ENCODE results near the gene AGPS.
A peak's percentile ranks its signal among the peaks of the same experiment; 100 is the strongest.

AGPS gene

GRCh38 chr2:177551989-177552421 lies 159.4 kb downstream of the AGPS start:
- DNase-seq (ENCODE audit: low spot score), result no peak

DNA sequence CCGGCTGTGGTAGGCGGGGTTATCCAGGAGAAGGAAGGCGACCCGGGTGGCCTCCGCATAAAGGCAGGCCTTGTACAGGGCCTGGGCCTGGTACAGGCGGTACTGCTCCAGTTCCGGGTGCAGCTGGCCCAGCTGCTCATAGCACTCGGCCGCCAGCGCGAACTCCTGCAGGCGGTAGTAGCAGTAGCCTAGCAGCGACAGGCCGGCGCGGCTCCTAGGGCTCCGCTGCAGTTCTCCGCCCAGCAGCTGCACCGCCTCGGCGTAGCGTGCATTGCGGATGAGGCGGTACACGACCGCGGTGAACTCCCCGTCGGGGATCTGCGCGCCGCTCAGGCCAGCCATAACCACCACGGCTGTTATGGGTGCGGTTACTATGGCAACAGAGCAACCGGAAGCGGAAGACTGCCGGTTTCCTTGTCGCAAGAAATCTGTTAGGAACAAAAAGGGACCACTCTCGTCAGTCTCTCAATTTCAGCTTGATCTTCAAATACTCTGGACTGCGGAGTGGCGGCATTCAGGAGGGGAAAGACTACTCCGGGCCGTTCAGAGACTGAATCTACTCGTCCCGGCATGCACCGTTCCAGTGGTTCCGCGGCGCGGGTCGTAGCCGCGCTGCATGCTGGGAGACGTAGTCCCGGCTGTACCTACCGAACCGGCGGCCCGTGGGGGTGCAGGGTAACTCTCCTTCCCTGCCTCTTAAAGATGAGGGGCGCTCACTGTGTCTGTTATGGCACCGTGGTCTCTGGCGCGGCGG lies 160.0 kb downstream of the AGPS start:
- DNase-seq (ENCODE audit: low spot score), result peak; percentile 92

GRCh38 chr2:177553176-177553884 lies 160.8 kb downstream of the AGPS start:
- DNase-seq (ENCODE audit: low spot score), result no peak

DNA sequence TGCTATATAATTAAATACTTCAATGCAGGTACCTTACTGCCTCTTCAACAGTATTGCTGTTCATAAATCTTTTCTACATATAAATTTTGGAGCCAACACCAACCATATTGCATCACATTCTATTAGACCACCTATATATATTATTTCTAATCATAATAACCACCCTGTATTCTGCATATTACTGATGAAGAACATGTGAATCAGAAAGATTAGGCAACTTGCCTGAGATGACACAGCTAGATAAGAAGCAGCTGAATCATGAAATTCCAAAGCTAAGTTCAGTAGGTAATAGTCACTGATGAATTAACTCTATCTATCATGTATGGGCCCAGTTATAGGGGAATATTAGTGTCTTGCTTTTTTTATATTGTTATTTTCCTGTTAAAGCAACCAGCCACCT lies 161.8 kb downstream of the AGPS start:
- no peak for DNase-seq (ENCODE audit: low spot score)

DNA sequence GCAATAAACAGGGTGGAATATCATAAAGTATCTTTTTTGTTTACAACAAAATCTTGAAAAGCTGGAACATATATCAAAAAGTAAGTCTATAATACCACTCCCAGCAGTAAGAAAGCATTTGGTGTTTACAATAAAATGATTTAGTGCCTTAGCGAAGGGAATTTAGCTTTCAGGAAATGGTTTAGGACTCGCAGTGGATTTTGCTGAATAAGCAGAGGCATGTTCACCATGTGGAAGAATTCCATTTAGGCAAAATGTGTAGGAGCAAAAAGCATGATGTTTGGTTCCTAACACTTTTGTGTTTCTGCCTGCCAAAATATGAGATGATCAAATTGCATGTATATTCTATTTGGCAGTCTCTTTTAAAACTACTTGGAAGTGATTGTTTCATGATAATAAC lies 163.6 kb downstream of the AGPS start:
- DNase-seq (ENCODE audit: low spot score), result no peak

GRCh38 chr2:177557794-177558193 lies 165.2 kb downstream of the AGPS start:
- no peak for DNase-seq (ENCODE audit: low spot score)

DNA sequence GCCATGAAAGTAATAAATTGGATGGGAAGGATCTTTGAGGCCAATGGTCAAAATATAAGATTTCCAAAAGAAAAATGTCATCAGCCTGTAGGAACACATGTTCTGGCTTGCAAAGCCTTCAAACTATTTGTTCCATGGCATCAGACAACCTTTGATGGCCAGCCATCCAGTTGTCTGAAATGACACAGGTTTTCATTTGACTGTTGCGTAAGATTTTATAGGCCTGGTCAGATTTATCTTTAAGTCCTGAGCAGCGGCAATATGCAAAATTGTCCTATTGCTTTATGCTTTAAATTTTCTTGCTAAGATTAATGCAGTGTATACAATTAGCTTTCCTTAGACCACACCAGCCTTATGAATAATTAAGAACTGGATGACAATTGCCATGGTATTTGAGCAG lies 167.1 kb downstream of the AGPS start:
- no peak for DNase-seq (ENCODE audit: low spot score)

- DNase-seq (ENCODE audit: low spot score), result no peak
These were observed 175.8 kb downstream of the AGPS start for GRCh38 chr2:177568390-177568789.

DNA sequence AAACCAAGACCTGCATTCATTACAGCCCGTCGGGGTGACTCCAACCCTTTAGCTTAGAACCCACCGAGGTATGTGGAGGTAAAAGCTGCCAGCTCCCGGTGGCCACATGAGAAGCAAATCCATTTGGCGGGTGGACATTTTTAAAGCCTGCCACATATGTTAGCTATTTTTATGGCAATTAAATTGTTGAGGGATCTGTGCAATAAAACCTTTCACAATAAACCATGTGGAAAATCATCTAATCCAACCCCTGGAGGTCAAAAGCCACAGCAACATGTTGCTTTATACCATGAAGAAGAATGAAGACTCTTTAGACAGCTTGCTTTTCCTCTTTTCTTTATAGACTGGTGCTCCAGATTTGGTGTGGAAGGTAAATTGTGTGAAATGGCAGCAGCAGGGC lies 176.3 kb downstream of the AGPS start:
- no peak for DNase-seq (ENCODE audit: low spot score)

- no peak for DNase-seq (ENCODE audit: low spot score)
These were observed 179.7 kb downstream of the AGPS start for GRCh38 chr2:177572236-177572671.

- no peak for DNase-seq (ENCODE audit: low spot score)
These were observed 180.5 kb downstream of the AGPS start for GRCh38 chr2:177573120-177573519.

GRCh38 chr2:177574356-177574755 lies 181.8 kb downstream of the AGPS start:
- DNase-seq (ENCODE audit: low spot score), result no peak

DNA sequence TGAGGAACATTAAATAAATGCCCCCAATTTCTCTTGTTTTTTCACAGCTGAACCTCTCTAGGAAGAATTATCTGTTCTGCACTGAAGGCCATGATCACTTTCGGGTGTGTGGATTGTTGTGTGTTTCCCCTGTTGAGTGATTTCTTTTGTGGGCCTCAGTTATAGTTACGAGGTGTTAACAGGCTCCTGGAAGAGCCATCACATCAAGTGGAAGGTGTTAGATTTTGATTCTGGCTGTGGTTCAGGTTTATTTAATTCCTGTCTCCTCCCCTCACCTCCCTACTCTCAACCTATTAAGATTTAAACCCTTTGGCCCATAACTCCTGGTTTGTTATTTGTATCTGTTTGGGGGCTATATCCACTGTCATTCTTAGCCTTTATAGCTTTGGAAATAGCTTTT lies 182.8 kb downstream of the AGPS start:
- DNase-seq (ENCODE audit: low spot score), result no peak

DNA sequence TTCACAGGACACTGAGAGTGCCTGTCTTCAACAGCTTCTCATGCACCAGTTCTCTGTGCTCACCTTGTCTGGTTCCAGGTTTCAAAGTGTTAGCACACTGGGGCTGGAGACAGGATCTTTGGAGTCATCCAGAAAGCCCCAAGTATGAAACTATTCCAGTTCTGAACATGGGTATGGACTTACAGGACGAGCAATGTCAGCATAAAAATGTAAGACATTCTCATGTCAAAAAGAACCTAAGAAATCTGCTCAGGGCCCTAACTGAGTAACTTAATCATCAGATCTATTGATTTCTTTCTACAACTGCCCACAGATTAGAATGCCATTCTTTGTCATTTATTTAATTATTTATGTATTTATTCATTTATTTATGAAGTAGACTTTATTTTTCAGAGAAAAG lies 184.5 kb downstream of the AGPS start:
- DNase-seq (ENCODE audit: low spot score), result no peak

DNA sequence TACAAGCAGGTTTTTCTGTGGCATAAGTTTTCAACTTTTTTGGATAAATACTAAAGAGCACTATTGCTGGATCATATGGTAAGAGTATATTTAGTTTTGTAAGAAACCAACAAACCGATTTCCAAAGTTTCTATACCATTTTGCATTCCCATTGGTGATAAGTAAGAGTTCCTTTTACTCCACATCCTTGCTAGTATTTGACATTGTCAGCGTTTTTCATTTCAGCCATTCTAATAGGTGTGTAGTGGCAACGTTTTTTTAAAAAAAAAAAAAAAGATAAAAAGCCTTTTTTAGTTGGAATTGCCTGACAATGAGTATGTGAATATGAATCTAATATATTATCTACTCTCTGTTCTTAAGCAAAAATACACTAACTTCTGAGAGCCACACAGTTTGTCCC lies 185.9 kb downstream of the AGPS start:
- no peak for DNase-seq (ENCODE audit: low spot score)

DNA sequence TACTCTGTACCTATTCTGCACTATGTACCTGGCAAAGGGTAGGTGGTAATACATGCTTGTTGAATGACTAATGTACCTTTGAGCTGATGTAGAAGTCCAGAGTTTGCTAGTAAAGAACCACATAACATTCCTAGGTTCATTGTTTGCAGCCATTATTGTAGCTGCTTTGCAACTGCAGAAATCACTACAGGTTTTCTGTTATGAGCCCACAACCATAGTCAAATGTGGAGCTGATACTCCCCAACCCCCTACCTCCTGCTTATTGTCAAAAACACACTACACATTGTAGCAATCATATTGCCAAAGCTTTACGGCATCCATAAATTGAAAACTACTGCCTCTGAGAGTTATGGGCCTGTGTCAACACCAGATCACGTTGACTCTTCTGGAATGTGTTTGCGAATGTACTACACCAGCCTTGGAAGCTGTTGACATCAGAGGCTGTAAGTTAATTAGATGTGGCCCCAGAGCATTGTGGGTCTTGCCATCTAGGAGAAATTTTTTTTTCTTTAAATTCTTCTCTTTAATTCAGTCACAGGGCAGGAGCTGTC lies 187.0 kb downstream of the AGPS start:
- DNase-seq (ENCODE audit: low spot score), result no peak

- no peak for DNase-seq (ENCODE audit: low spot score)
These were observed 189.4 kb downstream of the AGPS start for GRCh38 chr2:177582000-177582399.

GRCh38 chr2:177584030-177584692 lies 191.6 kb downstream of the AGPS start:
- no peak for DNase-seq (ENCODE audit: low spot score)

- DNase-seq (ENCODE audit: low spot score), result no peak
These were observed 192.8 kb downstream of the AGPS start for GRCh38 chr2:177585234-177585863.

DNA sequence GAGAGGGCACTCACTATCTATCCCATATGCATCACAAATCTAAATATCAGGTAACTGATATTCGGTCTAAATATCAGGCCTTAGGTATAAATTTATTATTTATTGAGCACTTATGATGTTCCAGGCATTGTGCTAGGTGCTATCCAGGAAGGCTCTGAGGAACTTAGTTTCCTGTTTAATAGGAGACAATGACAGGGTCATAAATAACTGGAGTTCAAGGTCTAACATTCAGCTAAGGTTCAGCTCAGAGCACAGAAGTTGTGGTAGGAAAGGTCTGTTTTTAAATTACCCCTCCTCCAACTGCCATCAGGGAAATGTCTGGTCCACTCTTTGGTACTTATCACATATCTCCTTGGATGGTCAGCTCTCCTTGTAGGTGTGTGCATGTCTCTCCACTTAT lies 193.6 kb downstream of the AGPS start:
- DNase-seq (ENCODE audit: low spot score), result no peak

GRCh38 chr2:177587371-177587770 lies 194.8 kb downstream of the AGPS start:
- no peak for DNase-seq (ENCODE audit: low spot score)

DNA sequence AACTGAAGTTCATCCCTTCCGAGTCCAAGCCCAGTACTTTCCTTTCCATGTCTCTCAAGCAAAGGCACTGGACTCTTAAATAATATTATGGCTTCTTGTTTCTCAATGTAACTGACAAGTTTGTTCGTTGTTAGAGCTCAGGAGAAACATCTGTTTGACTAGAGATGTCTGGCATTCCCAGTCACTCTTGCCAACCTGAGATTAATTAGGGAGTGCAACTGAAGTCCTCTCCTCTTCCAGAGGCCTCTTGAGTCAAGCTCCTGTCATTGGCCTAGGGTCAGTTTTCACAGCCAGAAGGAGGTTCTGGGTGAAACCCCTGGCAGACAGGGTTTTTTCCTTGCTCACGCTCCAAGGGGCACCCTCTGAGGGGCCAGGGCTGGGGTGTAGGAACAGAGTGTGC lies 196.1 kb downstream of the AGPS start:
- no peak for DNase-seq (ENCODE audit: low spot score)
